Adrenal gland (tissue), 5 donors: ENCODE results near the gene BCAS2.
A peak's percentile ranks its signal among the peaks of the same experiment; 100 is the strongest.

Source experiments
- POLR2A ChIP-seq, 2 donors: fragments of 450-650 bp; IDR thresholded peaks; one replicate each; pipeline ENCODE4 v1.6.1; 2017; ENCODE audit warnings: antibody characterized with exemption in 2 of 2, mild to moderate bottlenecking in 2 of 2, moderate library complexity in 1 of 2
- TF ChIP-seq, protein P1 (sequence below), 6 experiments: fragments of 450-650 bp in 4 of 6; fragments of 200-600 bp in 2 of 6; sonication (generic) in 1 of 6; IDR thresholded peaks; 1 replicate in 5 of 6; 2 replicates in 1 of 6; pipeline versions ENCODE4 v1.5.1 to v1.8.0; 2016 to 2021; ENCODE audit warnings: antibody characterized with exemption in 6 of 6, mild to moderate bottlenecking in 2 of 6, moderate library complexity in 1 of 6
- donor health status: DM: no; HTN: no; CAD: no.

DNA sequence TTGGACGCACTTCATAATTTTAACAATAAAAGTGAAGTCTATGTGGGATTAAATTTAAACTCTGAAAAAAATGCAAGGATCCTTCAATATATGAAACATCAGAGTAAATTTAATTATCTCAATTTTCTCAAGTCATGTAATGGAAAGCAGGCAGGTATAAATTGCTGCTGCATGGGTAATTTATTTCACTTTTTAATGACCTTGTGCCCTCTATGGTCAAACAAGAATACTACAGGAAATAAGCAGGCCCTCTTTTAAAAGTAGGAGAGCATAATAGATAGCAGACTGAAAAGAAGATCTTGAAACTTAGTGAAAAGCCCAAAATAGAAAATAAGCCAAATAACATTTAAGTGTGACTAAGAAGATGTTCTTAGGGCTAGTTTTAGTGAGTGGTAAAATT lies 22.9 kb downstream of the BCAS2 start:
- TF ChIP-seq, protein P1, sequence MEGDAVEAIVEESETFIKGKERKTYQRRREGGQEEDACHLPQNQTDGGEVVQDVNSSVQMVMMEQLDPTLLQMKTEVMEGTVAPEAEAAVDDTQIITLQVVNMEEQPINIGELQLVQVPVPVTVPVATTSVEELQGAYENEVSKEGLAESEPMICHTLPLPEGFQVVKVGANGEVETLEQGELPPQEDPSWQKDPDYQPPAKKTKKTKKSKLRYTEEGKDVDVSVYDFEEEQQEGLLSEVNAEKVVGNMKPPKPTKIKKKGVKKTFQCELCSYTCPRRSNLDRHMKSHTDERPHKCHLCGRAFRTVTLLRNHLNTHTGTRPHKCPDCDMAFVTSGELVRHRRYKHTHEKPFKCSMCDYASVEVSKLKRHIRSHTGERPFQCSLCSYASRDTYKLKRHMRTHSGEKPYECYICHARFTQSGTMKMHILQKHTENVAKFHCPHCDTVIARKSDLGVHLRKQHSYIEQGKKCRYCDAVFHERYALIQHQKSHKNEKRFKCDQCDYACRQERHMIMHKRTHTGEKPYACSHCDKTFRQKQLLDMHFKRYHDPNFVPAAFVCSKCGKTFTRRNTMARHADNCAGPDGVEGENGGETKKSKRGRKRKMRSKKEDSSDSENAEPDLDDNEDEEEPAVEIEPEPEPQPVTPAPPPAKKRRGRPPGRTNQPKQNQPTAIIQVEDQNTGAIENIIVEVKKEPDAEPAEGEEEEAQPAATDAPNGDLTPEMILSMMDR (IDR thresholded peaks at IDR 0.05): peak in 5 of 6 experiments; percentile 29 to 52 (median 36)
- TF ChIP-seq POLR2A (IDR thresholded peaks at IDR 0.05): no peak
